IPS DF 4.7 (cell line): ENCODE data around the gene ACTR1B.
"Not testable (repeated sequence)": the region's sequence is repeated elsewhere in the genome, so short reads cannot be mapped to it uniquely, and the experiment has no call there.

Source experiments
- DNase-seq: peaks from one replicate; pipeline ENCODE4 v3.0.0-alpha.2; 2013; ENCODE audit warnings: low spot score; ENCODE audit errors: extremely low read depth

The ACTR1B gene

GRCh38 chr2:97688062-97688827 is 24.4 kb upstream of the ACTR1B start:
- DNase-seq = no peak

- DNase-seq = not testable (repeated sequence)
Observed at GRCh38 chr2:97687235-97687634, 23.4 kb upstream of the ACTR1B start.

GRCh38 chr2:97678298-97678697 is 14.5 kb upstream of the ACTR1B start:
- no peak for DNase-seq

- no peak for DNase-seq
Observed at GRCh38 chr2:97677480-97677879, 13.6 kb upstream of the ACTR1B start.

- DNase-seq = no peak
Observed at GRCh38 chr2:97676620-97677019, 12.8 kb upstream of the ACTR1B start.

- DNase-seq = no peak
Observed at GRCh38 chr2:97675430-97676113, 11.7 kb upstream of the ACTR1B start.

- no peak for DNase-seq
Observed at GRCh38 chr2:97673915-97674283, 10.1 kb upstream of the ACTR1B start.

- no peak for DNase-seq
Observed at GRCh38 chr2:97673182-97673914, 9.5 kb upstream of the ACTR1B start.

GRCh38 chr2:97672606-97673140 is 8.8 kb upstream of the ACTR1B start:
- not testable (repeated sequence) for DNase-seq

- no peak for DNase-seq
Observed at GRCh38 chr2:97671526-97671925, 7.7 kb upstream of the ACTR1B start.

GRCh38 chr2:97670471-97670870 is 6.6 kb upstream of the ACTR1B start:
- DNase-seq = no peak

GRCh38 chr2:97669448-97669847 is 5.6 kb upstream of the ACTR1B start, which contains the start of gene C2orf92:
Gene C2orf92 (plus strand): TSS chr2:97669713. CDS start chr2:97669789, 76 bp downstream.
- DNase-seq = no peak

GRCh38 chr2:97664636-97664970 is 759 bp upstream of the ACTR1B start:
- DNase-seq = no peak

GRCh38 chr2:97663626-97663961 is 250 bp downstream of the ACTR1B start:
- no peak for DNase-seq

- no peak for DNase-seq
Observed at GRCh38 chr2:97662895-97663625, 784 bp downstream of the ACTR1B start.

GRCh38 chr2:97662386-97662894 is 1.4 kb downstream of the ACTR1B start:
- DNase-seq = no peak

GRCh38 chr2:97661927-97662326 is 1.9 kb downstream of the ACTR1B start:
- DNase-seq = no peak

- no peak for DNase-seq
Observed at GRCh38 chr2:97660775-97661389, 3.0 kb downstream of the ACTR1B start.

GRCh38 chr2:97660044-97660774 is 3.6 kb downstream of the ACTR1B start:
- no peak for DNase-seq
